H1 (cell line): ENCODE data around the gene OSBPL2. TPM values are rescaled to one million over a fixed set of nuclear protein-coding genes. Genes with fewer than 3 reads are reported as not detected.

Experiments
- CTCF ChIA-PET: fragments of 300-600 bp; sonication (Branson Sonifier 250); formaldehyde crosslinking; loops from one replicate; lab custom pipeline; 2021; ENCODE audit not compliant: partially characterized antibody; lab: Charles Lee
- POLR2A ChIA-PET: fragments of 300-600 bp; sonication (Branson Sonifier 250); formaldehyde crosslinking; loops from one replicate; lab custom pipeline; 2021; ENCODE audit warnings: inconsistent platforms; ENCODE audit not compliant: partially characterized antibody; lab: Charles Lee
- DNase-seq, 2 experiments: peaks; one replicate each; pipeline versions ENCODE4 v3.0.0 to v3.0.0-alpha.2; 2010 to 2022; ENCODE audit warnings: low spot score in 2 of 2, low read depth in 1 of 2, mixed read lengths in 1 of 2
- FAIRE-seq: peaks from 2 replicates; lab custom pipeline; 2011; peaks lifted over from hg19 to GRCh38; lab: Jason Lieb, UNC
- H2AFZ ChIP-seq: 2 replicates; pipeline ENCODE4 v1.8.1; 2012; ENCODE audit warnings: low read length, inconsistent platforms
- H2AK5ac ChIP-seq: 2 replicates; pipeline ENCODE4 v1.6.1; 2013; ENCODE audit warnings: low read depth, low read length
- H2BK120ac ChIP-seq: replicated peaks from 2 replicates; pipeline ENCODE3; 2013; ENCODE audit warnings: low read depth, low read length, inconsistent platforms
- H2BK12ac ChIP-seq: 2 replicates; pipeline ENCODE4 v1.6.1; 2013; ENCODE audit warnings: low read depth, low read length
- H2BK15ac ChIP-seq: 2 replicates; pipeline ENCODE4 v1.6.1; 2013; ENCODE audit warnings: low read length
- H2BK20ac ChIP-seq: 2 replicates; pipeline ENCODE4 v1.6.1; 2013; ENCODE audit warnings: low read length
- H2BK5ac ChIP-seq: 2 replicates; pipeline ENCODE4 v1.6.1; 2013; ENCODE audit warnings: low read depth, low read length
- H3K14ac ChIP-seq: 2 replicates; pipeline ENCODE4 v1.6.1; 2013; ENCODE audit warnings: inconsistent platforms; ENCODE audit not compliant: insufficient read length
- H3K18ac ChIP-seq: 2 replicates; pipeline ENCODE4 v1.6.1; 2013; ENCODE audit warnings: low read length; ENCODE audit errors: extremely low read depth
- H3K23ac ChIP-seq: 2 replicates; pipeline ENCODE4 v1.6.1; 2013; ENCODE audit warnings: inconsistent platforms; ENCODE audit not compliant: insufficient read length
- H3K23me2 ChIP-seq: 2 replicates; pipeline ENCODE4 v1.6.1; 2013; ENCODE audit warnings: low read depth, low read length
- H3K27ac ChIP-seq: 2 replicates; pipeline ENCODE4 v1.6.1; 2011; ENCODE audit warnings: low read depth, low read length, inconsistent platforms
- H3K27me3 ChIP-seq, 4 experiments: replicated peaks in 1 of 4; 1 replicate in 1 of 4; 2 replicates in 3 of 4; pipeline versions ENCODE4 v1.6.1 to v1.8.1; 2011 to 2013; ENCODE audit warnings: low read length in 3 of 4, mild to moderate bottlenecking in 3 of 4, inconsistent platforms in 2 of 4, mixed read lengths in 2 of 4, moderate library complexity in 1 of 4; ENCODE audit not compliant: control insufficient read depth in 3 of 4, insufficient read depth in 3 of 4; ENCODE audit errors: extremely low read depth in 1 of 4
- H3K36me3 ChIP-seq, 4 experiments: 2 replicates each; pipeline versions ENCODE4 v1.6.1 to v1.8.1; 2011 to 2013; ENCODE audit warnings: mild to moderate bottlenecking in 4 of 4, low read length in 3 of 4, moderate library complexity in 2 of 4, control low read depth in 1 of 4, inconsistent platforms in 1 of 4; ENCODE audit not compliant: insufficient read depth in 4 of 4, control insufficient read depth in 2 of 4
- H3K4ac ChIP-seq: replicated peaks from 2 replicates; pipeline ENCODE3; 2013; ENCODE audit warnings: low read length, low read depth, mixed read lengths, inconsistent platforms; ENCODE audit not compliant: insufficient read length
- H3K4me1 ChIP-seq, 4 experiments: replicated peaks in 1 of 4; 1 replicate in 1 of 4; 2 replicates in 3 of 4; pipeline versions ENCODE4 v1.6.1 to v1.8.1; 2011 to 2013; ENCODE audit warnings: low read length in 3 of 4, inconsistent platforms in 2 of 4, mixed read lengths in 1 of 4; ENCODE audit not compliant: insufficient read depth in 4 of 4, control insufficient read depth in 3 of 4
- H3K4me2 ChIP-seq, 2 experiments: 2 replicates each; pipeline versions ENCODE4 v1.6.1 to v1.8.1; 2011 to 2013; ENCODE audit warnings: low read depth in 2 of 2, low read length in 2 of 2, control low read depth in 1 of 2, inconsistent platforms in 1 of 2, mild to moderate bottlenecking in 1 of 2; ENCODE audit not compliant: insufficient read depth in 1 of 2
- H3K4me3 ChIP-seq, 4 experiments: fragments of 200-600, 300-600 bp in 1 of 4; sonication (generic), shearing (Covaris generic), sonication (Bioruptor Twin) in 1 of 4; 2 replicates each; pipeline versions ENCODE4 v1.5.1 to v1.8.1; 2011 to 2016; ENCODE audit warnings: low read length in 4 of 4, low read depth in 3 of 4, control low read depth in 2 of 4, inconsistent platforms in 2 of 4, mild to moderate bottlenecking in 2 of 4, mixed read lengths in 1 of 4, moderate library complexity in 1 of 4; ENCODE audit not compliant: insufficient read depth in 2 of 4; ENCODE audit errors: extremely low read depth in 1 of 4
- H3K56ac ChIP-seq: replicated peaks from 2 replicates; pipeline ENCODE3; 2013; ENCODE audit warnings: low read depth, mild to moderate bottlenecking, mixed read lengths, low read length, inconsistent platforms; ENCODE audit not compliant: insufficient read length
- H3K79me1 ChIP-seq: 2 replicates; pipeline ENCODE4 v1.6.1; 2013; ENCODE audit warnings: low read depth, low read length, control low read depth
- H3K79me2 ChIP-seq, 2 experiments: 2 replicates each; pipeline versions ENCODE4 v1.6.1 to v1.8.1; 2012 to 2013; ENCODE audit warnings: low read length in 2 of 2, mild to moderate bottlenecking in 2 of 2, inconsistent platforms in 1 of 2; ENCODE audit not compliant: insufficient read depth in 2 of 2, control insufficient read depth in 1 of 2
- H3K9ac ChIP-seq, 4 experiments: replicated peaks in 1 of 4; 1 replicate in 1 of 4; 2 replicates in 3 of 4; pipeline versions ENCODE4 v1.6.1 to v1.8.1; 2011 to 2013; ENCODE audit warnings: low read depth in 3 of 4, low read length in 3 of 4, control low read depth in 2 of 4, mild to moderate bottlenecking in 2 of 4, moderate library complexity in 2 of 4, inconsistent platforms in 1 of 4; ENCODE audit errors: extremely low read depth in 1 of 4
- H3K9me3 ChIP-seq, 2 experiments: 2 replicates each; pipeline versions ENCODE4 v1.6.1 to v1.8.1; 2012 to 2013; ENCODE audit warnings: mild to moderate bottlenecking in 2 of 2, moderate library complexity in 2 of 2, control low read depth in 1 of 2, inconsistent platforms in 1 of 2, low read depth in 1 of 2, low read length in 1 of 2, mixed read lengths in 1 of 2; ENCODE audit not compliant: insufficient read depth in 2 of 2
- H4K20me1 ChIP-seq, 2 experiments: replicated peaks in 1 of 2; 2 replicates each; pipeline versions ENCODE3 to v1.8.1; 2011 to 2013; ENCODE audit warnings: inconsistent platforms in 2 of 2, low read length in 2 of 2, mild to moderate bottlenecking in 1 of 2; ENCODE audit not compliant: insufficient read depth in 2 of 2, control insufficient read depth in 1 of 2
- H4K5ac ChIP-seq: 2 replicates; pipeline ENCODE4 v1.6.1; 2013; ENCODE audit warnings: low read length, low read depth, mixed read lengths, inconsistent platforms; ENCODE audit not compliant: insufficient read length
- H4K8ac ChIP-seq: 2 replicates; pipeline ENCODE4 v1.8.0; 2013; ENCODE audit warnings: mild to moderate bottlenecking, moderate library complexity, low read length, inconsistent platforms; ENCODE audit not compliant: insufficient read depth; ENCODE audit errors: extremely low read depth
- H4K91ac ChIP-seq: replicated peaks from 2 replicates; pipeline ENCODE3; 2013; ENCODE audit warnings: low read length, mixed read lengths, inconsistent platforms; ENCODE audit not compliant: insufficient read length
- ATF2 ChIP-seq: IDR thresholded peaks from 2 replicates; pipeline ENCODE4 v1.6.1; 2012; ENCODE audit warnings: low read length, inconsistent platforms
- ATF3 ChIP-seq: IDR thresholded peaks from 2 replicates; pipeline ENCODE4 v1.6.1; 2011; ENCODE audit warnings: low read depth, mild to moderate bottlenecking, low read length; ENCODE audit not compliant: insufficient read depth
- GABPA ChIP-seq: IDR thresholded peaks from 2 replicates; pipeline ENCODE4 v1.6.1; 2011; ENCODE audit warnings: mild to moderate bottlenecking, low read length, moderate library complexity, borderline replicate concordance; ENCODE audit not compliant: insufficient read depth
- PHF8 ChIP-seq: fragments of 200-600 bp; sonication (generic); conservative IDR thresholded peaks from 2 replicates; pipeline ENCODE4 v1.7.1; 2012; ENCODE audit warnings: low read depth, mild to moderate bottlenecking, inconsistent platforms, low read length, moderate library complexity
- RAD21 ChIP-seq, 2 experiments: IDR thresholded peaks in 1 of 2; conservative IDR thresholded peaks in 1 of 2; 2 replicates each; pipeline ENCODE4 v1.6.1; 2011; ENCODE audit warnings: low read depth in 2 of 2, low read length in 2 of 2, improper control_type of control experiment in 1 of 2, inconsistent platforms in 1 of 2, mild to moderate bottlenecking in 1 of 2, moderate library complexity in 1 of 2
- SAP30 ChIP-seq: fragments of 300-600 bp; sonication (generic); IDR thresholded peaks from 2 replicates; pipeline ENCODE4 v1.7.1; 2012; ENCODE audit warnings: low read length, moderate library complexity, mild to moderate bottlenecking, inconsistent platforms; ENCODE audit not compliant: insufficient read depth, insufficient replicate concordance
- SIN3A ChIP-seq, 2 experiments: IDR thresholded peaks in 1 of 2; conservative IDR thresholded peaks in 1 of 2; 2 replicates each; pipeline ENCODE4 v1.6.1; 2011 to 2012; ENCODE audit warnings: low read length in 2 of 2, improper control_type of control experiment in 1 of 2, low read depth in 1 of 2, mild to moderate bottlenecking in 1 of 2
- SIRT6 ChIP-seq: IDR thresholded peaks from one replicate; pipeline ENCODE4 v1.7.1; 2012; ENCODE audit warnings: low read length, inconsistent platforms
- USF2 ChIP-seq: IDR thresholded peaks from 2 replicates; pipeline ENCODE4 v1.6.1; 2011; ENCODE audit warnings: low read length, improper control_type of control experiment
- WGBS, 2 experiments: shearing (Covaris generic) in 1 of 2; methylation state at CpG; one replicate each; pipeline versions ENCODE4 v1.1.6 to v1.1.7; 2013 to 2015; ENCODE audit warnings: low lambda C conversion rate in 2 of 2, mixed read lengths in 2 of 2, inconsistent platforms in 1 of 2, low coverage in 1 of 2, missing lambda C conversion rate in 1 of 2; ENCODE audit not compliant: insufficient replicate concordance in 2 of 2, insufficient coverage in 1 of 2, insufficient read length in 1 of 2; ENCODE audit errors: extremely low coverage in 1 of 2, missing lambda C conversion rate in 1 of 2; 5-methylcytosine and 5-hydroxymethylcytosine counted together
- polyA plus RNA-seq, 7 experiments: library from polyadenylated mRNA; depleted of rRNA in 3 of 7; stranded (reverse) in 5 of 7; unstranded in 2 of 7; fragments of >200 nt in 5 of 7; fragments of 200-250 nt in 2 of 7; gene quantifications; 1 replicate in 5 of 7; 2 replicates in 1 of 7; 4 replicates in 1 of 7; pipeline versions ENCODE4 v1.2.1 to v1.2.3, GENCODE V29; 2011 to 2013; ENCODE audit warnings: missing spikeins in 2 of 7, mixed read lengths in 2 of 7
- total RNA-seq: library from RNA; stranded (reverse); fragmentation: NEBNext Ultra II Directional; extraction: Animal tissue kit (Norgen Biotek cat#: 25700); gene quantifications from 2 replicates; pipeline ENCODE4 v1.2.1, GENCODE V29; 2021

Gene OSBPL2
- total and polyA plus RNA-seq, 2 of the 8 experiments (the other 6 are each of a cell fraction or from before 2014, with no cell fraction given) = 11.7 to 42.4 TPM

GRCh38 chr20:62293946-62294345 is 55.6 kb downstream of the OSBPL2 start:
- no peak overlapping the region for H3K27ac ChIP-seq
- peaks cover 4 to 41% (median 8%) of the 10 kb centered on the region in 4 experiments; a peak in 5 of 8 replicates for H3K36me3 ChIP-seq
- TF ChIP-seq USF2 = no peak
- TF ChIP-seq GABPA = no peak
- TF ChIP-seq ATF2 = no peak
- TF ChIP-seq SIRT6 = no peak
- no peak for TF ChIP-seq ATF3
- no peak for TF ChIP-seq SAP30
- no peak for TF ChIP-seq PHF8
- TF ChIP-seq SIN3A (conservative IDR thresholded peaks at IDR 0.05 in 1 of 2, IDR thresholded peaks at IDR 0.05 in 1 of 2; ENCODE audit: low read depth in 1 of 2, low read length in 2 of 2) = no peak
- TF ChIP-seq RAD21 (IDR thresholded peaks at IDR 0.05 in 1 of 2, conservative IDR thresholded peaks at IDR 0.05 in 1 of 2; ENCODE audit: low read depth in 2 of 2, low read length in 2 of 2) = no peak

More at GRCh38 chr20:62293946-62294345, 55.6 kb downstream of the OSBPL2 start:
- H2BK5ac ChIP-seq = no peak overlapping the region
- ChIA-PET CTCF (no interaction called here), POLR2A (no interaction called here)
- no peaks in the 10 kb centered on the region for H3K9me3 ChIP-seq
- no peak overlapping the region for H3K18ac ChIP-seq
- peaks cover 2 to 9% of the 10 kb centered on the region in 2 experiments for H4K20me1 ChIP-seq
- no peaks in the 10 kb centered on the region for H3K23me2 ChIP-seq
- no peak overlapping the region for H2AFZ ChIP-seq
- H3K14ac ChIP-seq = no peak overlapping the region
- no peak overlapping the region for H2BK12ac ChIP-seq
- H3K4me3 ChIP-seq = no peak overlapping the region
- no peak overlapping the region for H3K9ac ChIP-seq
- H4K91ac ChIP-seq = no peak overlapping the region
- FAIRE-seq (no peak), DNase-seq (no peak)
- no peak overlapping the region for H3K4me2 ChIP-seq
- 91% methylated on average over 9 of the region's 9 CpGs; no CpG with 5 or more reads in 1 of the 2 experiments for WGBS, 2 experiments
- H3K79me2 ChIP-seq = no peaks in the 10 kb centered on the region
- H3K27me3 ChIP-seq = no peaks in the 10 kb centered on the region
- H3K23ac ChIP-seq = no peak overlapping the region
- no peak overlapping the region for H2BK15ac ChIP-seq
- no peak overlapping the region for H3K56ac ChIP-seq
- no peak overlapping the region for H2BK120ac ChIP-seq
- H3K4me1 ChIP-seq = no peaks in the 10 kb centered on the region
- no peak overlapping the region for H4K8ac ChIP-seq
- no peak overlapping the region for H2BK20ac ChIP-seq
- no peak overlapping the region for H2AK5ac ChIP-seq
- no peak overlapping the region for H3K4ac ChIP-seq
- peaks cover 2% of the 10 kb centered on the region; the same call in 1 of the 2 replicates for H3K79me1 ChIP-seq
- H4K5ac ChIP-seq = no peak overlapping the region
